DND-41 (cell line): ENCODE results near the gene CFAP54.

Source experiments
- CTCF ChIP-seq: IDR thresholded peaks from 2 replicates; pipeline ENCODE4 v1.5.1; 2012; ENCODE audit warnings: borderline replicate concordance, low read length, moderate library complexity, mild to moderate bottlenecking; ENCODE audit not compliant: poor library complexity, severe bottlenecking; ENCODE audit errors: extremely low read depth
- EZH2 ChIP-seq: IDR thresholded peaks from 3 replicates; pipeline ENCODE4 v1.6.1; 2012; ENCODE audit warnings: borderline replicate concordance, low read depth, mild to moderate bottlenecking, moderate library complexity, low read length, inconsistent platforms; ENCODE audit not compliant: severe bottlenecking

- TF ChIP-seq CTCF (no peak), EZH2 (no peak)
Observed at GRCh38 chr12:96752211-96752610, 262.8 kb downstream of the CFAP54 start.
